Mesendoderm (in vitro differentiated cells): ENCODE data around the gene RAET1E. TPM values are rescaled to one million over a fixed set of nuclear protein-coding genes. Genes with fewer than 3 reads are reported as not detected.
"Not testable (repeated sequence)": the region's sequence is repeated elsewhere in the genome, so short reads cannot be mapped to it uniquely, and the experiment has no call there.

Experiments used
- DNase-seq: peaks from one replicate; pipeline ENCODE4 v3.0.0; 2013
- H2AK5ac ChIP-seq: 2 replicates; pipeline ENCODE4 v1.6.1; 2013; ENCODE audit warnings: low read length, inconsistent platforms
- H2BK120ac ChIP-seq: 2 replicates; pipeline ENCODE4 v1.6.1; 2013; ENCODE audit warnings: low read depth, mild to moderate bottlenecking, low read length, moderate library complexity, mixed read lengths
- H2BK15ac ChIP-seq: replicated peaks from 2 replicates; pipeline ENCODE4 v1.6.1; 2013; ENCODE audit warnings: low read depth, mild to moderate bottlenecking, moderate library complexity
- H2BK5ac ChIP-seq: 2 replicates; pipeline ENCODE4 v1.6.1; 2013; ENCODE audit warnings: low read length, inconsistent platforms
- H3K18ac ChIP-seq: 2 replicates; pipeline ENCODE4 v1.6.1; 2013; ENCODE audit warnings: mild to moderate bottlenecking, low read length, mixed read lengths
- H3K23ac ChIP-seq: one replicate; pipeline ENCODE4 v1.6.1; 2013; ENCODE audit warnings: low read length
- H3K27ac ChIP-seq: 2 replicates; pipeline ENCODE4 v1.5.1; 2013; ENCODE audit warnings: low read depth, mild to moderate bottlenecking, inconsistent platforms, low read length, moderate library complexity
- H3K27me3 ChIP-seq: 2 replicates; pipeline ENCODE4 v1.6.1; 2013; ENCODE audit warnings: low read length, control low read depth, mild to moderate bottlenecking, inconsistent platforms; ENCODE audit not compliant: insufficient read depth, poor library complexity
- H3K36me3 ChIP-seq: 2 replicates; pipeline ENCODE4 v1.6.1; 2013; ENCODE audit warnings: low read length, inconsistent platforms; ENCODE audit not compliant: control insufficient read depth, insufficient read depth
- H3K4ac ChIP-seq: one replicate; pipeline ENCODE4 v1.6.1; 2013; ENCODE audit warnings: low read depth, mild to moderate bottlenecking, low read length, moderate library complexity
- H3K4me1 ChIP-seq: 2 replicates; pipeline ENCODE4 v1.6.1; 2013; ENCODE audit warnings: low read depth, low read length, inconsistent platforms; ENCODE audit not compliant: control insufficient read depth
- H3K4me2 ChIP-seq: 2 replicates; pipeline ENCODE4 v1.6.1; 2013; ENCODE audit warnings: low read length
- H3K4me3 ChIP-seq: 2 replicates; pipeline ENCODE4 v1.5.1; 2013; ENCODE audit warnings: mild to moderate bottlenecking, low read length
- H3K56ac ChIP-seq: one replicate; pipeline ENCODE4 v1.6.1; 2013; ENCODE audit warnings: low read length
- H3K79me1 ChIP-seq: 2 replicates; pipeline ENCODE4 v1.6.1; 2013; ENCODE audit warnings: low read length, inconsistent platforms
- H3K79me2 ChIP-seq: 2 replicates; pipeline ENCODE4 v1.6.1; 2013; ENCODE audit warnings: mild to moderate bottlenecking, low read length; ENCODE audit not compliant: control insufficient read depth, insufficient read depth
- H3K9ac ChIP-seq: 2 replicates; pipeline ENCODE4 v1.6.1; 2013; ENCODE audit warnings: low read length, inconsistent platforms
- H4K5ac ChIP-seq: one replicate; pipeline ENCODE4 v1.6.1; 2013; ENCODE audit warnings: low read length
- H4K8ac ChIP-seq: one replicate; pipeline ENCODE4 v1.6.1; 2013; ENCODE audit warnings: low read depth, mild to moderate bottlenecking, control low read depth, low read length, moderate library complexity
- WGBS: extraction: QIAGEN DNeasy Blood & Tissue Kit; methylation state at CpG from one replicate; pipeline ENCODE4 v1.1.7; 2013; ENCODE audit warnings: low lambda C conversion rate, missing lambda C conversion rate; ENCODE audit not compliant: insufficient coverage; ENCODE audit errors: extremely low coverage; 5-methylcytosine and 5-hydroxymethylcytosine counted together
- polyA plus RNA-seq, 2 experiments: library from polyadenylated mRNA; stranded (reverse); fragments of 200-250 nt; gene quantifications; one replicate each; pipeline ENCODE4 v1.2.3, GENCODE V29; 2013

The RAET1E gene
- polyA plus RNA-seq (2013, experiment 1 of 2): not detected
- polyA plus RNA-seq (2013, experiment 2 of 2): not detected

GRCh38 chr6:149897855-149898744 is at the start of gene RAET1E:
Gene RAET1E, minus strand, starts transcription at chr6:149898113. Its CDS starts 7,212 bp downstream, at chr6:149890901.
- DNase-seq: peak; percentile 16
- no peak within 1 kb of the TSS for H3K18ac ChIP-seq
- no peak within 1 kb of the TSS for H2BK120ac ChIP-seq
- no peak within 1 kb of the TSS for H3K56ac ChIP-seq
- H3K79me1 ChIP-seq: no peaks in the 10 kb centered on the region
- no peaks in the 10 kb centered on the region for H3K36me3 ChIP-seq
- no peak within 1 kb of the TSS for H2BK5ac ChIP-seq
- no peaks in the 10 kb centered on the region for H3K79me2 ChIP-seq
- H4K5ac ChIP-seq: no peak within 1 kb of the TSS
- H3K4me3 ChIP-seq: no peak within 1 kb of the TSS
- WGBS: no CpG with 5 or more reads among the region's 17 CpGs
- H2AK5ac ChIP-seq: no peak within 1 kb of the TSS
- no peaks in the 10 kb centered on the region for H3K4me1 ChIP-seq
- no peak within 1 kb of the TSS for H3K4ac ChIP-seq
- no peak within 1 kb of the TSS for H3K9ac ChIP-seq
- no peak within 1 kb of the TSS for H2BK15ac ChIP-seq
- no peak within 1 kb of the TSS for H3K4me2 ChIP-seq
- no peak within 1 kb of the TSS for H3K27ac ChIP-seq
- no peak within 1 kb of the TSS for H3K23ac ChIP-seq
- no peaks in the 10 kb centered on the region for H3K27me3 ChIP-seq
- H4K8ac ChIP-seq: no peak within 1 kb of the TSS

DNA sequence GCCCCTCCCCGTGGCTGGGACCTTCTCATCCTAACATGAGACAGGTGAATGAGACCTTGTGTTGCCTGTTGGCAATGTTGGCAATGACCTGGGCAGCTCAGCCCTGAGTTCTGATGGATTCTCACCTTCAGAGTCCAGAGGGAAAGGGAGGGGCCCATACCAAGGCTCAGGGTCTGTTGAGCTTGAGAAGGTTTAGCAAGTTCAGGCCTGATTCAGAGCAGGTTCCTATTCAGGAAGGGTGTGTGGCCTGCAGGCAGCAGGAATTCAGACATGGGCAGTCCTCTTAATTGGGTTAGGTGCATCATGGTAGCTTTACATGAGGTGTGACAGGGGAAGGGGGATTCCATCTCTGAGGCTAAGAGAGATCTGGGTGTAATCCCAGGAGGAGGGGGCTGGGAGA is 49.6 kb upstream of the RAET1E start:
- no CpG with 5 or more reads among the region's 1 CpG for WGBS
- not testable (repeated sequence) for H3K27me3 ChIP-seq, DNase-seq

GRCh38 chr6:149946631-149947030 is 48.7 kb upstream of the RAET1E start:
- not testable (repeated sequence) for H3K56ac ChIP-seq, H3K18ac ChIP-seq, H4K8ac ChIP-seq, H3K36me3 ChIP-seq, H3K79me1 ChIP-seq, H3K4me1 ChIP-seq, H4K5ac ChIP-seq, H3K27ac ChIP-seq, H2AK5ac ChIP-seq, H2BK120ac ChIP-seq, H2BK5ac ChIP-seq, H3K23ac ChIP-seq, H3K79me2 ChIP-seq, H2BK15ac ChIP-seq, H3K4ac ChIP-seq, H3K27me3 ChIP-seq, DNase-seq, H3K4me2 ChIP-seq, H3K4me3 ChIP-seq, H3K9ac ChIP-seq
- no CpG with 5 or more reads among the region's 7 CpGs for WGBS

More for the DNA sequence above, 49.6 kb upstream of the RAET1E start:
- not testable (repeated sequence) for H2BK15ac ChIP-seq, H3K4ac ChIP-seq, H3K27ac ChIP-seq, H3K36me3 ChIP-seq, H3K56ac ChIP-seq, H3K9ac ChIP-seq, H4K5ac ChIP-seq, H3K79me2 ChIP-seq, H3K79me1 ChIP-seq, H2AK5ac ChIP-seq, H4K8ac ChIP-seq, H3K23ac ChIP-seq, H3K4me1 ChIP-seq, H2BK5ac ChIP-seq, H3K18ac ChIP-seq, H3K4me3 ChIP-seq, H3K4me2 ChIP-seq, H2BK120ac ChIP-seq

- not testable (repeated sequence) for DNase-seq, H2BK15ac ChIP-seq, H3K27ac ChIP-seq, H3K18ac ChIP-seq, H3K79me1 ChIP-seq, H3K36me3 ChIP-seq, H2AK5ac ChIP-seq, H2BK5ac ChIP-seq, H3K23ac ChIP-seq, H3K4me2 ChIP-seq, H4K8ac ChIP-seq, H3K4ac ChIP-seq, H4K5ac ChIP-seq, H3K56ac ChIP-seq, H3K9ac ChIP-seq, H3K4me1 ChIP-seq, H2BK120ac ChIP-seq, H3K79me2 ChIP-seq, H3K4me3 ChIP-seq
- H3K27me3 ChIP-seq: peaks cover 16% of the 10 kb centered on the region
- no CpG with 5 or more reads among the region's 6 CpGs for WGBS
These were observed 47.4 kb upstream of the RAET1E start for GRCh38 chr6:149945276-149945675.

GRCh38 chr6:149943321-149943720 is 45.4 kb upstream of the RAET1E start:
- peaks cover 34% of the 10 kb centered on the region for H3K27me3 ChIP-seq
- not testable (repeated sequence) for H2BK120ac ChIP-seq, H3K4me3 ChIP-seq, H3K36me3 ChIP-seq, H3K4me2 ChIP-seq, H3K27ac ChIP-seq, H3K4ac ChIP-seq, H3K9ac ChIP-seq, H3K56ac ChIP-seq, H2AK5ac ChIP-seq, DNase-seq, H3K79me2 ChIP-seq, H3K79me1 ChIP-seq, H3K18ac ChIP-seq, H2BK15ac ChIP-seq, H4K8ac ChIP-seq, H2BK5ac ChIP-seq, H3K4me1 ChIP-seq, H4K5ac ChIP-seq, H3K23ac ChIP-seq
- no CpG with 5 or more reads among the region's 5 CpGs for WGBS
